ENCODE measurements around the gene IL10RB. TPM values are rescaled to one million over a fixed set of nuclear protein-coding genes. Genes with fewer than 3 reads are reported as not detected.

The IL10RB gene
- total and polyA plus RNA-seq, 2 of the 13 experiments (the other 11 are each of a cell fraction or from before 2014, with no cell fraction given): 17.4 to 18.2 TPM

GRCh38 chr21:33299181-33299752 is 33.1 kb downstream of the IL10RB start (continued):
- TF ChIP-seq, protein P1, sequence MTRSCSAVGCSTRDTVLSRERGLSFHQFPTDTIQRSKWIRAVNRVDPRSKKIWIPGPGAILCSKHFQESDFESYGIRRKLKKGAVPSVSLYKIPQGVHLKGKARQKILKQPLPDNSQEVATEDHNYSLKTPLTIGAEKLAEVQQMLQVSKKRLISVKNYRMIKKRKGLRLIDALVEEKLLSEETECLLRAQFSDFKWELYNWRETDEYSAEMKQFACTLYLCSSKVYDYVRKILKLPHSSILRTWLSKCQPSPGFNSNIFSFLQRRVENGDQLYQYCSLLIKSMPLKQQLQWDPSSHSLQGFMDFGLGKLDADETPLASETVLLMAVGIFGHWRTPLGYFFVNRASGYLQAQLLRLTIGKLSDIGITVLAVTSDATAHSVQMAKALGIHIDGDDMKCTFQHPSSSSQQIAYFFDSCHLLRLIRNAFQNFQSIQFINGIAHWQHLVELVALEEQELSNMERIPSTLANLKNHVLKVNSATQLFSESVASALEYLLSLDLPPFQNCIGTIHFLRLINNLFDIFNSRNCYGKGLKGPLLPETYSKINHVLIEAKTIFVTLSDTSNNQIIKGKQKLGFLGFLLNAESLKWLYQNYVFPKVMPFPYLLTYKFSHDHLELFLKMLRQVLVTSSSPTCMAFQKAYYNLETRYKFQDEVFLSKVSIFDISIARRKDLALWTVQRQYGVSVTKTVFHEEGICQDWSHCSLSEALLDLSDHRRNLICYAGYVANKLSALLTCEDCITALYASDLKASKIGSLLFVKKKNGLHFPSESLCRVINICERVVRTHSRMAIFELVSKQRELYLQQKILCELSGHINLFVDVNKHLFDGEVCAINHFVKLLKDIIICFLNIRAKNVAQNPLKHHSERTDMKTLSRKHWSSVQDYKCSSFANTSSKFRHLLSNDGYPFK (CRISPR knock-in tag; IDR thresholded peaks at IDR 0.05; ENCODE audit: borderline replicate concordance): no peak
- no peak for TF ChIP-seq ZNF263 (CRISPR knock-in tag; IDR thresholded peaks at IDR 0.05)
- TF ChIP-seq MTA3 (CRISPR knock-in tag; IDR thresholded peaks at IDR 0.05): no peak
- no peak for TF ChIP-seq ZNF513 (CRISPR knock-in tag; conservative IDR thresholded peaks at IDR 0.05)
- TF ChIP-seq, protein P2, sequence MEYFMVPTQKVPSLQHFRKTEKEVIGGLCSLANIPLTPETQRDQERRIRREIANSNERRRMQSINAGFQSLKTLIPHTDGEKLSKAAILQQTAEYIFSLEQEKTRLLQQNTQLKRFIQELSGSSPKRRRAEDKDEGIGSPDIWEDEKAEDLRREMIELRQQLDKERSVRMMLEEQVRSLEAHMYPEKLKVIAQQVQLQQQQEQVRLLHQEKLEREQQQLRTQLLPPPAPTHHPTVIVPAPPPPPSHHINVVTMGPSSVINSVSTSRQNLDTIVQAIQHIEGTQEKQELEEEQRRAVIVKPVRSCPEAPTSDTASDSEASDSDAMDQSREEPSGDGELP (IDR thresholded peaks at IDR 0.05; ENCODE audit: borderline replicate concordance, low read depth): no peak
- TF ChIP-seq, protein P3, sequence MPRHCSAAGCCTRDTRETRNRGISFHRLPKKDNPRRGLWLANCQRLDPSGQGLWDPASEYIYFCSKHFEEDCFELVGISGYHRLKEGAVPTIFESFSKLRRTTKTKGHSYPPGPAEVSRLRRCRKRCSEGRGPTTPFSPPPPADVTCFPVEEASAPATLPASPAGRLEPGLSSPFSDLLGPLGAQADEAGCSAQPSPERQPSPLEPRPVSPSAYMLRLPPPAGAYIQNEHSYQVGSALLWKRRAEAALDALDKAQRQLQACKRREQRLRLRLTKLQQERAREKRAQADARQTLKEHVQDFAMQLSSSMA (CRISPR knock-in tag; IDR thresholded peaks at IDR 0.05): no peak
- TF ChIP-seq, protein P4, sequence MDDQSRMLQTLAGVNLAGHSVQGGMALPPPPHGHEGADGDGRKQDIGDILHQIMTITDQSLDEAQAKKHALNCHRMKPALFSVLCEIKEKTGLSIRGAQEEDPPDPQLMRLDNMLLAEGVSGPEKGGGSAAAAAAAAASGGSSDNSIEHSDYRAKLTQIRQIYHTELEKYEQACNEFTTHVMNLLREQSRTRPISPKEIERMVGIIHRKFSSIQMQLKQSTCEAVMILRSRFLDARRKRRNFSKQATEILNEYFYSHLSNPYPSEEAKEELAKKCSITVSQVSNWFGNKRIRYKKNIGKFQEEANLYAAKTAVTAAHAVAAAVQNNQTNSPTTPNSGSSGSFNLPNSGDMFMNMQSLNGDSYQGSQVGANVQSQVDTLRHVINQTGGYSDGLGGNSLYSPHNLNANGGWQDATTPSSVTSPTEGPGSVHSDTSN (CRISPR knock-in tag; IDR thresholded peaks at IDR 0.05; ENCODE audit: borderline replicate concordance): no peak
- TF ChIP-seq NCOA2 (CRISPR knock-in tag; IDR thresholded peaks at IDR 0.05): no peak
